Neural progenitor cell (in vitro differentiated cells): ENCODE results near the gene PTBP3. TPM values are rescaled to one million over a fixed set of nuclear protein-coding genes. Genes with fewer than 3 reads are reported as not detected.

ENCODE experiments used
- DNase-seq: peaks from one replicate; pipeline ENCODE4 v3.0.0-alpha.2; 2016; ENCODE audit warnings: low spot score
- H2AFZ ChIP-seq: fragments of 200-600 bp; sonication (generic); replicated peaks from 2 replicates; pipeline ENCODE4 v1.6.1; 2016; ENCODE audit warnings: antibody characterized with exemption
- H3F3A ChIP-seq: fragments of 200-600 bp; sonication (generic); 2 replicates; pipeline ENCODE4 v1.6.1; 2016; ENCODE audit warnings: antibody characterized with exemption, low read depth
- H3K27ac ChIP-seq: fragments of 200-600 bp; sonication (generic); 2 replicates; pipeline ENCODE4 v1.5.1; 2016; ENCODE audit warnings: mild to moderate bottlenecking
- H3K27me3 ChIP-seq: fragments of 200-600 bp; sonication (generic); 2 replicates; pipeline ENCODE4 v1.6.1; 2016; ENCODE audit warnings: mild to moderate bottlenecking, moderate library complexity
- H3K36me3 ChIP-seq: fragments of 200-600 bp; sonication (generic); 2 replicates; pipeline ENCODE4 v1.5.1; 2016
- H3K4me1 ChIP-seq: fragments of 200-600 bp; sonication (generic); 2 replicates; pipeline ENCODE4 v1.6.1; 2016; ENCODE audit warnings: mixed run types
- H3K4me2 ChIP-seq: fragments of 200-600 bp; sonication (generic); 2 replicates; pipeline ENCODE4 v1.6.1; 2016
- H3K4me3 ChIP-seq: fragments of 200-600 bp; sonication (generic); 2 replicates; pipeline ENCODE4 v1.5.1; 2016
- H3K79me2 ChIP-seq: fragments of 200-600 bp; sonication (generic); 2 replicates; pipeline ENCODE4 v1.6.1; 2016; ENCODE audit warnings: low read depth
- H3K9ac ChIP-seq: fragments of 200-600 bp; sonication (generic); 2 replicates; pipeline ENCODE4 v1.6.1; 2016
- H3K9me3 ChIP-seq: fragments of 200-600 bp; sonication (generic); 2 replicates; pipeline ENCODE4 v1.5.1; 2016; ENCODE audit warnings: low read depth
- H4K20me1 ChIP-seq: fragments of 200-600 bp; sonication (generic); 2 replicates; pipeline ENCODE4 v1.6.1; 2016; ENCODE audit warnings: low read depth
- H3K27ac Mint-ChIP-seq: 3 replicates; pipeline ENCODE4 v1.8.0; 2021; ENCODE audit warnings: mixed read lengths
- H3K27me3 Mint-ChIP-seq: 2 replicates; pipeline ENCODE4 v1.8.0; 2022; ENCODE audit warnings: low read depth, mild to moderate bottlenecking, inconsistent platforms, moderate library complexity, mixed read lengths; ENCODE audit not compliant: insufficient read depth
- H3K36me3 Mint-ChIP-seq: 3 replicates; pipeline ENCODE4 v1.8.0; 2021; ENCODE audit warnings: mixed read lengths
- H3K4me1 Mint-ChIP-seq: 3 replicates; pipeline ENCODE4 v1.8.0; 2021; ENCODE audit warnings: mixed read lengths
- H3K4me3 Mint-ChIP-seq: 3 replicates; pipeline ENCODE4 v1.8.0; 2021; ENCODE audit warnings: mild to moderate bottlenecking, moderate library complexity, mixed read lengths
- H3K9me3 Mint-ChIP-seq: 3 replicates; pipeline ENCODE4 v1.8.0; 2020; ENCODE audit warnings: mixed read lengths
- CTCF ChIP-seq: fragments of 200-600 bp; sonication (generic); IDR thresholded peaks from 2 replicates; pipeline ENCODE4 v1.5.1; 2017; ENCODE audit warnings: antibody characterized with exemption, mild to moderate bottlenecking
- EZH2 ChIP-seq: fragments of 200-600 bp; sonication (generic); IDR thresholded peaks from 2 replicates; pipeline ENCODE4 v1.6.1; 2017; ENCODE audit warnings: antibody characterized with exemption, mild to moderate bottlenecking, moderate library complexity
- EZH2phosphoT487 ChIP-seq: fragments of 200-600 bp; sonication (generic); IDR thresholded peaks from 2 replicates; pipeline ENCODE4 v1.6.1; 2017; ENCODE audit warnings: antibody characterized with exemption
- total RNA-seq: library from RNA; depleted of rRNA; stranded (reverse); fragments of >200 nt; gene quantifications from 2 replicates; pipeline ENCODE4 v1.2.3, GENCODE V29; 2015; ENCODE audit warnings: low replicate concordance

The PTBP3 gene
- total RNA-seq, 1 donor from 2014 or later = 84.7 TPM

GRCh38 chr9:112258106-112258505 lies 75.3 kb downstream of the PTBP3 start:
- no peaks in the 10 kb centered on the region for H3K4me1 Mint-ChIP-seq
- H3K27ac ChIP-seq = no peak overlapping the region
- DNase-seq = no peak
- H4K20me1 ChIP-seq = peaks cover 5% of the 10 kb centered on the region
- peaks cover 11% of the 10 kb centered on the region for H3K4me1 ChIP-seq
- H2AFZ ChIP-seq = no peak overlapping the region
- no peak overlapping the region for H3K4me3 ChIP-seq
- no peak overlapping the region for H3K27ac Mint-ChIP-seq
- H3K27me3 ChIP-seq = no peaks in the 10 kb centered on the region
- no peak overlapping the region for H3K9ac ChIP-seq
- peaks cover 3% of the 10 kb centered on the region for H3F3A ChIP-seq
- H3K79me2 ChIP-seq = peaks cover 27% of the 10 kb centered on the region
- no peaks in the 10 kb centered on the region for H3K27me3 Mint-ChIP-seq
- no peaks in the 10 kb centered on the region for H3K36me3 ChIP-seq
- TF ChIP-seq CTCF = no peak
- no peak for TF ChIP-seq EZH2phosphoT487
- TF ChIP-seq EZH2 = no peak
- H3K4me3 Mint-ChIP-seq = no peak overlapping the region
- H3K9me3 Mint-ChIP-seq = no peaks in the 10 kb centered on the region
- no peaks in the 10 kb centered on the region for H3K9me3 ChIP-seq
- H3K36me3 Mint-ChIP-seq = peaks cover 6% of the 10 kb centered on the region
- no peak overlapping the region for H3K4me2 ChIP-seq

- TF ChIP-seq EZH2phosphoT487 (no peak), EZH2 (no peak), CTCF (no peak)
These were observed 81.2 kb downstream of the PTBP3 start for GRCh38 chr9:112252194-112252593.

GRCh38 chr9:112249277-112249676 lies 84.1 kb downstream of the PTBP3 start:
- Histone ChIP-seq H3K4me3 (no peak overlapping the region), H3F3A (peaks cover 14% of the 10 kb centered on the region), H3K4me2 (no peak overlapping the region), H3K9me3 (no peaks in the 10 kb centered on the region), H3K36me3 (peaks cover 3% of the 10 kb centered on the region), H3K4me1 (no peaks in the 10 kb centered on the region), H3K27me3 (no peaks in the 10 kb centered on the region), H3K79me2 (peaks cover 4% of the 10 kb centered on the region), H2AFZ (no peak overlapping the region), H3K9ac (no peak overlapping the region), H3K27ac (no peak overlapping the region), H4K20me1 (no peaks in the 10 kb centered on the region)
- Mint-ChIP-seq H3K27me3 (no peaks in the 10 kb centered on the region), H3K4me1 (no peaks in the 10 kb centered on the region), H3K36me3 (peaks cover 14% of the 10 kb centered on the region), H3K9me3 (no peaks in the 10 kb centered on the region), H3K4me3 (no peak overlapping the region), H3K27ac (no peak overlapping the region)
- TF ChIP-seq EZH2 (no peak), CTCF (no peak), EZH2phosphoT487 (no peak)
- no peak for DNase-seq

More at GRCh38 chr9:112252194-112252593, 81.2 kb downstream of the PTBP3 start:
- Mint-ChIP-seq H3K9me3 (no peaks in the 10 kb centered on the region), H3K27me3 (no peaks in the 10 kb centered on the region), H3K4me1 (no peaks in the 10 kb centered on the region), H3K4me3 (no peak overlapping the region), H3K27ac (no peak overlapping the region), H3K36me3 (peaks cover 6% of the 10 kb centered on the region)
- H3K4me1 ChIP-seq = no peaks in the 10 kb centered on the region
- no peak overlapping the region for H3K4me2 ChIP-seq
- H3K9me3 ChIP-seq = no peaks in the 10 kb centered on the region
- no peaks in the 10 kb centered on the region for H3K27me3 ChIP-seq
- H2AFZ ChIP-seq = no peak overlapping the region
- no peak for DNase-seq
- H3F3A ChIP-seq = peaks cover 18% of the 10 kb centered on the region
- no peaks in the 10 kb centered on the region for H4K20me1 ChIP-seq
- no peak overlapping the region for H3K4me3 ChIP-seq
- no peak overlapping the region for H3K27ac ChIP-seq
- peaks cover 3% of the 10 kb centered on the region for H3K36me3 ChIP-seq
- H3K79me2 ChIP-seq = peaks cover 14% of the 10 kb centered on the region
- no peak overlapping the region for H3K9ac ChIP-seq

GRCh38 chr9:112248722-112249121 lies 84.7 kb downstream of the PTBP3 start:
- H3K27ac ChIP-seq = no peak overlapping the region
- no peaks in the 10 kb centered on the region for H3K9me3 Mint-ChIP-seq
- peaks cover 3% of the 10 kb centered on the region for H3K36me3 ChIP-seq
- peaks cover 14% of the 10 kb centered on the region for H3F3A ChIP-seq
- H3K4me1 Mint-ChIP-seq = no peaks in the 10 kb centered on the region
- no peaks in the 10 kb centered on the region for H3K27me3 Mint-ChIP-seq
- H3K4me3 Mint-ChIP-seq = no peak overlapping the region
- no peaks in the 10 kb centered on the region for H3K79me2 ChIP-seq
- H3K36me3 Mint-ChIP-seq = peaks cover 12% of the 10 kb centered on the region
- no peaks in the 10 kb centered on the region for H3K9me3 ChIP-seq
- no peaks in the 10 kb centered on the region for H4K20me1 ChIP-seq
- no peak for DNase-seq
- H3K4me3 ChIP-seq = no peak overlapping the region
- no peak for TF ChIP-seq CTCF
- TF ChIP-seq EZH2 = no peak
- no peak for TF ChIP-seq EZH2phosphoT487
- H3K27me3 ChIP-seq = no peaks in the 10 kb centered on the region
- H3K4me1 ChIP-seq = no peaks in the 10 kb centered on the region
- no peak overlapping the region for H3K9ac ChIP-seq
- no peak overlapping the region for H2AFZ ChIP-seq
- H3K4me2 ChIP-seq = no peak overlapping the region
- no peak overlapping the region for H3K27ac Mint-ChIP-seq
